ENCODE results near the gene GPR137B.

DNA sequence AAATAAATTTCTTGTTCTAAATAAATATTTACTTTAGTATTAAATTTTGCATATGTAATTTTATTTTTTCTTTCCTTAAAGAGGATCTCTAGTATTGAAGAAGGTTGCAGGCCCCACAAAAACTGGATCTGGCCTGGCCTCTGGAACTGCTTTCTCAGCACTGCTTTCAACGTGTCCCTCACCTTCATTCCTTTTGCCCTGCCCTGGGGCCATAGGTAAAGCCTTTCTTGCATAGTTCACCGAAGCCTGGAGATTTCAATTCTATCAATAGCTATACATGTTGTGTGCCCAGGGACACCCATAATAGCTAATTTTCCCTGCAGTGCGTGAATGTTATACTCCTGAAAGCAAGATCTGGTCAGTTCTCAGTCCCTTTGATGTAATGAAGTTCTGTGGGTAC lies 12.0 kb upstream of the GPR137B start:
- no peak for TF ChIP-seq POLR2A (IDR thresholded peaks at IDR 0.05)
- TF ChIP-seq, protein P1, sequence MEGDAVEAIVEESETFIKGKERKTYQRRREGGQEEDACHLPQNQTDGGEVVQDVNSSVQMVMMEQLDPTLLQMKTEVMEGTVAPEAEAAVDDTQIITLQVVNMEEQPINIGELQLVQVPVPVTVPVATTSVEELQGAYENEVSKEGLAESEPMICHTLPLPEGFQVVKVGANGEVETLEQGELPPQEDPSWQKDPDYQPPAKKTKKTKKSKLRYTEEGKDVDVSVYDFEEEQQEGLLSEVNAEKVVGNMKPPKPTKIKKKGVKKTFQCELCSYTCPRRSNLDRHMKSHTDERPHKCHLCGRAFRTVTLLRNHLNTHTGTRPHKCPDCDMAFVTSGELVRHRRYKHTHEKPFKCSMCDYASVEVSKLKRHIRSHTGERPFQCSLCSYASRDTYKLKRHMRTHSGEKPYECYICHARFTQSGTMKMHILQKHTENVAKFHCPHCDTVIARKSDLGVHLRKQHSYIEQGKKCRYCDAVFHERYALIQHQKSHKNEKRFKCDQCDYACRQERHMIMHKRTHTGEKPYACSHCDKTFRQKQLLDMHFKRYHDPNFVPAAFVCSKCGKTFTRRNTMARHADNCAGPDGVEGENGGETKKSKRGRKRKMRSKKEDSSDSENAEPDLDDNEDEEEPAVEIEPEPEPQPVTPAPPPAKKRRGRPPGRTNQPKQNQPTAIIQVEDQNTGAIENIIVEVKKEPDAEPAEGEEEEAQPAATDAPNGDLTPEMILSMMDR (IDR thresholded peaks at IDR 0.05 in 8 of 11, conservative IDR thresholded peaks at IDR 0.05 in 3 of 11): no peak
- TF ChIP-seq POLR2AphosphoS5 (IDR thresholded peaks at IDR 0.05): no peak
